T-cell (primary cell): ENCODE data around the gene C22orf23. TPM values are rescaled to one million over a fixed set of nuclear protein-coding genes. Genes with fewer than 3 reads are reported as not detected.

ENCODE experiments used
- ATAC-seq, 4 experiments: fragments of 200-7000 bp in 3 of 4; fragments of 150-1000 bp in 1 of 4; cut with Tn5 transposase; replicated peaks in 1 of 4; 1 replicate in 3 of 4; 2 replicates in 1 of 4; pipeline ENCODE4 v1.10.0; 2021; ENCODE audit warnings: moderate library complexity in 3 of 4, mild to moderate bottlenecking in 2 of 4, moderate number of reproducible peaks in 1 of 4
- CTCF ChIA-PET, 2 donors: fragments of 300-600 bp; sonication (Branson Sonifier 250); formaldehyde crosslinking; loops; one replicate each; lab custom pipeline; 2022; ENCODE audit warnings: antibody characterized with exemption in 2 of 2; lab: Charles Lee
- POLR2A ChIA-PET, 2 donors: fragments of 300-600 bp; sonication (Branson Sonifier 250); formaldehyde crosslinking; loops; one replicate each; lab custom pipeline; 2022; ENCODE audit warnings: antibody characterized with exemption in 2 of 2; lab: Charles Lee
- DNase-seq, 35 experiments: peaks; one replicate each; pipeline versions ENCODE4 v3.0.0 to v3.0.0-alpha.2; 2013 to 2023
- H3K27ac ChIP-seq: one replicate; pipeline ENCODE4 v1.5.1; 2013; ENCODE audit warnings: low read length
- H3K27me3 ChIP-seq, 2 experiments: replicated peaks in 1 of 2; 1 replicate in 1 of 2; 2 replicates in 1 of 2; pipeline versions ENCODE4 v1.6.1 to v1.7.0; 2013; ENCODE audit warnings: low read length in 1 of 2, mixed read lengths in 1 of 2; ENCODE audit not compliant: control insufficient read depth in 2 of 2, insufficient read depth in 2 of 2; ENCODE audit errors: extremely low read depth in 1 of 2
- H3K36me3 ChIP-seq, 2 donors: 1 replicate in 1 of 2; 2 replicates in 1 of 2; pipeline versions ENCODE4 v1.6.1 to v1.7.0; 2013; ENCODE audit warnings: low read length in 1 of 2; ENCODE audit not compliant: control insufficient read depth in 2 of 2, insufficient read depth in 1 of 2; ENCODE audit errors: extremely low read depth in 1 of 2
- H3K4me1 ChIP-seq, 2 experiments: 1 replicate in 1 of 2; 2 replicates in 1 of 2; pipeline versions ENCODE4 v1.6.1 to v1.7.0; 2013; ENCODE audit warnings: low read length in 2 of 2, mixed read lengths in 1 of 2; ENCODE audit not compliant: insufficient read depth in 2 of 2, control insufficient read depth in 1 of 2; ENCODE audit errors: extremely low read depth in 1 of 2
- H3K4me3 ChIP-seq, 2 donors: 1 replicate in 1 of 2; 2 replicates in 1 of 2; pipeline versions ENCODE4 v1.5.1 to v1.7.0; 2013; ENCODE audit warnings: mild to moderate bottlenecking in 2 of 2, low read length in 1 of 2, moderate library complexity in 1 of 2; ENCODE audit not compliant: control insufficient read depth in 1 of 2; ENCODE audit errors: extremely low read depth in 1 of 2
- H3K9me3 ChIP-seq: 2 replicates; pipeline ENCODE4 v1.7.0; 2013
- H3K27ac Mint-ChIP-seq, 2 donors: one replicate each; pipeline ENCODE4 v1.8.0; 2020 to 2021; ENCODE audit warnings: mild to moderate bottlenecking in 2 of 2, mixed read lengths in 2 of 2
- H3K27me3 Mint-ChIP-seq, 2 donors: one replicate each; pipeline ENCODE4 v1.8.0; 2021 to 2022; ENCODE audit warnings: mixed read lengths in 2 of 2
- H3K36me3 Mint-ChIP-seq: one replicate; pipeline ENCODE4 v1.8.0; 2021; ENCODE audit warnings: mixed read lengths
- H3K4me1 Mint-ChIP-seq, 3 donors: one replicate each; pipeline ENCODE4 v1.8.0; 2020 to 2022; ENCODE audit warnings: mixed read lengths in 3 of 3, mild to moderate bottlenecking in 1 of 3
- H3K4me3 Mint-ChIP-seq, 3 donors: one replicate each; pipeline ENCODE4 v1.8.0; 2020 to 2022; ENCODE audit warnings: mild to moderate bottlenecking in 3 of 3, mixed read lengths in 3 of 3, moderate library complexity in 3 of 3
- H3K9me3 Mint-ChIP-seq, 3 donors: one replicate each; pipeline ENCODE4 v1.8.0; 2020 to 2022; ENCODE audit warnings: mixed read lengths in 3 of 3
- WGBS: methylation state at CpG from one replicate; pipeline ENCODE4 v1.1.5; 2013; ENCODE audit warnings: missing lambda C conversion rate; ENCODE audit not compliant: insufficient coverage; 5-methylcytosine and 5-hydroxymethylcytosine counted together
- total RNA-seq, 35 experiments: library from RNA in 6 of 35; stranded (reverse) in 6 of 35; fragments of 120-200 nt in 1 of 35; gene quantifications; one replicate each; pipeline versions ENCODE4 v1.2.1 to v1.2.4 and lab custom pipeline; 2013 to 2026

C22orf23 gene
- total RNA-seq, 5 donors from 2014 or later (not counting 1 experiment from before 2014, with no cell fraction given) = not detected

DNA sequence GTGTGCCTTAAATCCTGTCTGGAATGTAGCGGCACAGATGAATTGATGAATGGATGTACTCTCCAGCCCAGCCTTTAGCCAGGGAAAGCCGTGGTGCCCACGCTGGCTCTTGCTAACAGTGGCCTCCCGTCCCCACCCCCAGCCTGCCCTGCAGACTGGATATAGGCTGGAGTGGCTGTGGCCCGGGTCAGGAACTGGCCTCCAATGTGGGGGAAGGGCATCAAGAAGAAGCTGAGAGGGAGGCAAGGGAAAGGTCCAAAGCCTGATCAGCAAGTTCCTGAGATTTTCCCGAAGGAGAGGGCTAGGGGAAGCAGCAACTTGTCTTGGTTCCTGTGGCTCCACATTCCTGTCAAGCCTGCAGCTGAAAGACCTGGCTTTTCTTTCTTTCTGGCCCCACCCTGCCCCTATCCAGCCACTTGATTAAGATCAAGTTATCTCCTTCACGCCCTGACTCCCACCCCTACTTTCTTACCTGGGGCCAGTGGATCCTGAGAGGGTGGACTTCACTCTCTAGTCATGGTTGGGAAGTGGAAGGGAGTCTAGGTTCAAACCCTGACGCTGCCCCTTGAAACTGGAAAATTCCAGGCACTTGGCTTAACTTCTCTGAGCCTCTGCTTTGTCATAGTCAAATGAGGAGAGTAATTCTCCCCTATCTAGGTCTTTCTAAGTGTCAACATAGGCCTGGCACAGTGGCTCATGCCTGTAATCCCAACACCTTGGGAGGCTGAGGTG, 58.3 kb downstream of the C22orf23 start:
- peaks cover 12 to 27% of the 10 kb centered on the region in 2 experiments for H3K4me1 ChIP-seq
- WGBS = 92% methylated on average over 3 of the region's 8 CpGs
- no peaks in the 10 kb centered on the region for H3K9me3 Mint-ChIP-seq
- CTCF ChIA-PET = interaction anchor here in 1 of 2 donors (0.7 kb wide), 1 partner anchor 32 kb away, joined by 3 read pairs; no protein-coding TSS in a partner anchor
- peaks cover 20 to 28% (median 25%) of the 10 kb centered on the region in 3 donors for H3K4me1 Mint-ChIP-seq
- H3K27ac Mint-ChIP-seq = peak overlapping the region; percentile 73 to 98
- POLR2A ChIA-PET = no interaction called here
- H3K36me3 Mint-ChIP-seq = no peaks in the 10 kb centered on the region
- DNase-seq (no peak), ATAC-seq (no peak)
- H3K27ac ChIP-seq = peak overlapping the region; percentile 90
- H3K4me3 Mint-ChIP-seq = peak overlapping the region in 1 of 3 donors; percentile 39
- peaks cover 5% of the 10 kb centered on the region in 2 donors for H3K36me3 ChIP-seq
- no peak overlapping the region for H3K4me3 ChIP-seq
- H3K27me3 Mint-ChIP-seq = no peaks in the 10 kb centered on the region
- no peaks in the 10 kb centered on the region for H3K27me3 ChIP-seq
- no peaks in the 10 kb centered on the region for H3K9me3 ChIP-seq

GRCh38 chr22:37893583-37893983, 59.8 kb downstream of the C22orf23 start:
- peak overlapping the region in 1 of 3 donors; percentile 12 for H3K4me3 Mint-ChIP-seq
- peaks cover 4% of the 10 kb centered on the region for H3K36me3 Mint-ChIP-seq
- CTCF ChIA-PET = no interaction called here
- no peak overlapping the region for H3K27ac ChIP-seq
- peak overlapping the region; percentile 63 to 86 for H3K27ac Mint-ChIP-seq
- H3K4me1 ChIP-seq = peaks cover 12 to 27% of the 10 kb centered on the region in 2 experiments
- DNase-seq (no peak), ATAC-seq (no peak)
- H3K9me3 Mint-ChIP-seq = no peaks in the 10 kb centered on the region
- H3K27me3 Mint-ChIP-seq = no peaks in the 10 kb centered on the region
- no peak overlapping the region for H3K4me3 ChIP-seq
- H3K4me1 Mint-ChIP-seq = peaks cover 20 to 28% (median 25%) of the 10 kb centered on the region in 3 donors
- POLR2A ChIA-PET = interaction anchor here in 1 of 2 donors (0.5 kb wide), 1 partner anchor 26 kb away, joined by 5 read pairs; no protein-coding TSS in a partner anchor
- WGBS = 95% methylated on average over 5 of the region's 5 CpGs
- H3K36me3 ChIP-seq = peaks cover 6 to 18% of the 10 kb centered on the region in 2 donors
- no peaks in the 10 kb centered on the region for H3K9me3 ChIP-seq
- H3K27me3 ChIP-seq = no peaks in the 10 kb centered on the region

Other genes starting within 250 kb of the C22orf23 start
- 1 to 10 TPM; 1.2 to 3.5 (median 2.3) TPM for gene GCAT, start 145.7 kb downstream of the C22orf23 start, total RNA-seq
- gene GALR3, start 130.2 kb downstream of the C22orf23 start, total RNA-seq = not detected
- 10 to 100 TPM; 19.9 to 29.7 (median 25.9) TPM for gene ANKRD54, start 109.3 kb downstream of the C22orf23 start, total RNA-seq
- gene EIF3L, start 104.2 kb downstream of the C22orf23 start, total RNA-seq = 100 to 1,000 TPM; 428 to 516 (median 483) TPM
- 10 to 100 TPM; 23.6 to 39.0 (median 34.3) TPM for gene MICALL1, start 47.3 kb downstream of the C22orf23 start, total RNA-seq
- gene POLR2F, start 98 bp upstream of the C22orf23 start, total RNA-seq = 10 to 100 TPM; 31.4 to 54.5 (median 49.4) TPM
- gene SOX10, start 31.0 kb upstream of the C22orf23 start, total RNA-seq = not detected
- gene PICK1, start 103.8 kb upstream of the C22orf23 start, total RNA-seq = 10 to 100 TPM; 26.4 to 32.0 (median 27.7) TPM
- under 1 TPM in 1 of 5 donors, not detected in 4; 0.19 TPM for gene SLC16A8, start 130.6 kb upstream of the C22orf23 start, total RNA-seq
- gene BAIAP2L2, start 157.1 kb upstream of the C22orf23 start, total RNA-seq = 1 to 10 TPM; 1.3 to 4.4 (median 3.2) TPM
- gene PLA2G6, start 228.2 kb upstream of the C22orf23 start, total RNA-seq = 100 to 1,000 TPM in 4 of 5 donors, 10 to 100 TPM in 1; 93.6 to 197 (median 162) TPM
- gene MAFF, start 248.4 kb upstream of the C22orf23 start, total RNA-seq = 10 to 100 TPM in 2 of 5 donors, 1 to 10 TPM in 3; 6.5 to 49.9 (median 9.6) TPM